SK-N-SH treated with all-trans-retinoic acid at 6 μM for 48 hours (cell line): ENCODE measurements around the gene SLFNL1.

ENCODE experiments used
- ATAC-seq: fragments of 200-7000 bp; cut with Tn5 transposase; 3 replicates; pipeline ENCODE4 v1.9.1; 2020; ENCODE audit warnings: mild to moderate bottlenecking, moderate library complexity
- ARNTL ChIP-seq: fragments of 450-650 bp; formaldehyde crosslinking; IDR thresholded peaks from 2 replicates; pipeline ENCODE4 v1.5.0; 2020; ENCODE audit warnings: low read depth, mild to moderate bottlenecking, moderate library complexity, borderline replicate concordance
- BACH2 ChIP-seq: fragments of 250-450 bp; sonication (Bioruptor Pico); IDR thresholded peaks from 2 replicates; pipeline ENCODE4 v1.9.0; 2021; ENCODE audit warnings: mild to moderate bottlenecking, borderline replicate concordance
- CREB5 ChIP-seq: fragments of 250-450 bp; sonication (Bioruptor Pico); IDR thresholded peaks from 2 replicates; pipeline ENCODE4 v1.5.1; 2020; ENCODE audit warnings: low read depth, mild to moderate bottlenecking, moderate library complexity
- CSDC2 ChIP-seq: fragments of 250-450 bp; sonication (Bioruptor Pico); IDR thresholded peaks from 2 replicates; pipeline ENCODE4 v1.5.0; 2020; ENCODE audit warnings: mild to moderate bottlenecking, moderate library complexity
- GLIS3 ChIP-seq: fragments of 250-450 bp; sonication (Bioruptor Pico); IDR thresholded peaks from 2 replicates; pipeline ENCODE4 v1.5.0; 2020; ENCODE audit warnings: mild to moderate bottlenecking, moderate library complexity
- ISL1 ChIP-seq: fragments of 250-450 bp; sonication (Bioruptor Pico); IDR thresholded peaks from 2 replicates; pipeline ENCODE4 v2.1.2; 2022; ENCODE audit warnings: mild to moderate bottlenecking, moderate library complexity
- OSR1 ChIP-seq: fragments of 250-450 bp; sonication (Bioruptor Pico); IDR thresholded peaks from 2 replicates; pipeline ENCODE4 v1.8.0; 2022; ENCODE audit warnings: moderate library complexity, mild to moderate bottlenecking, inconsistent platforms
- PATZ1 ChIP-seq: fragments of 250-450 bp; sonication (Bioruptor Pico); IDR thresholded peaks from 2 replicates; pipeline ENCODE4 v1.8.0; 2020; ENCODE audit warnings: mild to moderate bottlenecking, moderate library complexity, borderline replicate concordance
- POU6F1 ChIP-seq: fragments of 250-450 bp; sonication (Bioruptor Pico); IDR thresholded peaks from 2 replicates; pipeline ENCODE4 v1.8.0; 2021; ENCODE audit warnings: low read depth, mild to moderate bottlenecking, moderate library complexity, borderline replicate concordance
- PPARA ChIP-seq: fragments of 250-450 bp; sonication (Bioruptor Pico); IDR thresholded peaks from 2 replicates; pipeline ENCODE4 v1.5.0; 2020; ENCODE audit warnings: mild to moderate bottlenecking, borderline replicate concordance
- RARB ChIP-seq: fragments of 250-450 bp; sonication (Bioruptor Pico); IDR thresholded peaks from 2 replicates; pipeline ENCODE4 v1.8.0; 2021; ENCODE audit warnings: mild to moderate bottlenecking, moderate library complexity
- SNAI2 ChIP-seq: fragments of 250-450 bp; sonication (Bioruptor Pico); IDR thresholded peaks from 2 replicates; pipeline ENCODE4 v1.5.0; 2020; ENCODE audit warnings: mild to moderate bottlenecking, moderate library complexity
- TCF4 ChIP-seq: fragments of 250-450 bp; sonication (Bioruptor Pico); IDR thresholded peaks from 2 replicates; pipeline ENCODE4 v1.8.0; 2021; ENCODE audit warnings: mild to moderate bottlenecking, moderate library complexity, borderline replicate concordance
- TOX ChIP-seq: fragments of 250-450 bp; sonication (Bioruptor Pico); IDR thresholded peaks from 2 replicates; pipeline ENCODE4 v1.8.0; 2021; ENCODE audit warnings: mild to moderate bottlenecking, moderate library complexity, borderline replicate concordance
- ZFP30 ChIP-seq: fragments of 450-650 bp; formaldehyde crosslinking; IDR thresholded peaks from 2 replicates; pipeline ENCODE4 v1.5.0; 2022; ENCODE audit warnings: mild to moderate bottlenecking, moderate library complexity
- ZNF565 ChIP-seq: fragments of 450-650 bp; formaldehyde crosslinking; conservative IDR thresholded peaks from 2 replicates; pipeline ENCODE4 v1.5.0; 2020; ENCODE audit warnings: low read depth, mild to moderate bottlenecking, moderate library complexity
- ZNF70 ChIP-seq: fragments of 450-650 bp; formaldehyde crosslinking; IDR thresholded peaks from 2 replicates; pipeline ENCODE4 v1.5.0; 2020; ENCODE audit warnings: mild to moderate bottlenecking, moderate library complexity
- ZNF8 ChIP-seq: fragments of 450-650 bp; formaldehyde crosslinking; IDR thresholded peaks from 2 replicates; pipeline ENCODE4 v1.5.0; 2020; ENCODE audit warnings: mild to moderate bottlenecking, moderate library complexity
- TF ChIP-seq, protein P1 (sequence below): fragments of 250-450 bp; sonication (Bioruptor Pico); IDR thresholded peaks from 2 replicates; pipeline ENCODE4 v1.5.1; 2021; ENCODE audit warnings: mild to moderate bottlenecking, moderate library complexity

Gene SLFNL1

GRCh38 chr1:41046347-41046775 is 24.8 kb upstream of the SLFNL1 start (continued):
- TF ChIP-seq BACH2 (CRISPR knock-in tag) (no peak), CSDC2 (no peak), ARNTL (CRISPR knock-in tag) (no peak), TCF4 (CRISPR knock-in tag) (no peak)
- TF ChIP-seq, protein P1, sequence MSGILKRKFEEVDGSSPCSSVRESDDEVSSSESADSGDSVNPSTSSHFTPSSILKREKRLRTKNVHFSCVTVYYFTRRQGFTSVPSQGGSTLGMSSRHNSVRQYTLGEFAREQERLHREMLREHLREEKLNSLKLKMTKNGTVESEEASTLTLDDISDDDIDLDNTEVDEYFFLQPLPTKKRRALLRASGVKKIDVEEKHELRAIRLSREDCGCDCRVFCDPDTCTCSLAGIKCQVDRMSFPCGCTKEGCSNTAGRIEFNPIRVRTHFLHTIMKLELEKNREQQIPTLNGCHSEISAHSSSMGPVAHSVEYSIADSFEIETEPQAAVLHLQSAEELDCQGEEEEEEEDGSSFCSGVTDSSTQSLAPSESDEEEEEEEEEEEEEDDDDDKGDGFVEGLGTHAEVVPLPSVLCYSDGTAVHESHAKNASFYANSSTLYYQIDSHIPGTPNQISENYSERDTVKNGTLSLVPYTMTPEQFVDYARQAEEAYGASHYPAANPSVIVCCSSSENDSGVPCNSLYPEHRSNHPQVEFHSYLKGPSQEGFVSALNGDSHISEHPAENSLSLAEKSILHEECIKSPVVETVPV (CRISPR knock-in tag) = no peak

DNA sequence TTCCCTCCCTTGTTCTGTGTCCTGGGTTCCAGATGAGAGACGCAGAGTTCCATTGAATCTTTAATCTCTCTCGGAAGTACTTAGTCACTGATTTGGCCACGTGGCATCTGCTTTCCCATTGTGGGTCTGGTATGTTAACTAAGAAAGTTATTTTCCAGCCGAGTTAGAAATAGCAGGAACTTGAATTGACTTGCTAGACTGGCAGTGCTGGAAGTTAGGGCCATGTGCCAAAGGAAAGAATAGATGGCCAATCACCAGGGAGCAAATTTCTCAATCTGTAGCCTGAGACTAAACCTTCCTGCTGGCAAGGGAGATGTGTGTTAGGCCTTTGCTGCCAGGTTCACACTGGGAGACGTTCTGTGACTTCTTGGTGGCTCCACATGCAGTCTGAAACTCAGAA is 24.2 kb upstream of the SLFNL1 start:
- ATAC-seq = peak; percentile 82
- TF ChIP-seq ISL1 = no peak; the same call in 1 of the 2 replicates
- no peak for TF ChIP-seq TCF4 (CRISPR knock-in tag)
- TF ChIP-seq ZNF8 (CRISPR knock-in tag) = no peak
- TF ChIP-seq ARNTL (CRISPR knock-in tag) = no peak
- TF ChIP-seq ZFP30 (CRISPR knock-in tag) = no peak
- TF ChIP-seq, protein P1 (CRISPR knock-in tag) = no peak
- no peak for TF ChIP-seq PATZ1 (CRISPR knock-in tag)
- no peak for TF ChIP-seq BACH2 (CRISPR knock-in tag)
- TF ChIP-seq RARB (CRISPR knock-in tag) = no peak
- TF ChIP-seq ZNF70 (CRISPR knock-in tag) = no peak
- TF ChIP-seq GLIS3 (CRISPR knock-in tag) = no peak
- TF ChIP-seq PPARA (CRISPR knock-in tag) = no peak
- TF ChIP-seq ZNF565 = no peak
- TF ChIP-seq OSR1 = no peak

- peak; percentile 35 for ATAC-seq
- no peak for TF ChIP-seq CSDC2
- TF ChIP-seq TOX (CRISPR knock-in tag) = no peak
- TF ChIP-seq OSR1 = no peak
- TF ChIP-seq ZNF565 = no peak
- no peak for TF ChIP-seq TCF4 (CRISPR knock-in tag)
- TF ChIP-seq SNAI2 (CRISPR knock-in tag) = no peak
Observed at GRCh38 chr1:41044187-41044586, 22.7 kb upstream of the SLFNL1 start.

DNA sequence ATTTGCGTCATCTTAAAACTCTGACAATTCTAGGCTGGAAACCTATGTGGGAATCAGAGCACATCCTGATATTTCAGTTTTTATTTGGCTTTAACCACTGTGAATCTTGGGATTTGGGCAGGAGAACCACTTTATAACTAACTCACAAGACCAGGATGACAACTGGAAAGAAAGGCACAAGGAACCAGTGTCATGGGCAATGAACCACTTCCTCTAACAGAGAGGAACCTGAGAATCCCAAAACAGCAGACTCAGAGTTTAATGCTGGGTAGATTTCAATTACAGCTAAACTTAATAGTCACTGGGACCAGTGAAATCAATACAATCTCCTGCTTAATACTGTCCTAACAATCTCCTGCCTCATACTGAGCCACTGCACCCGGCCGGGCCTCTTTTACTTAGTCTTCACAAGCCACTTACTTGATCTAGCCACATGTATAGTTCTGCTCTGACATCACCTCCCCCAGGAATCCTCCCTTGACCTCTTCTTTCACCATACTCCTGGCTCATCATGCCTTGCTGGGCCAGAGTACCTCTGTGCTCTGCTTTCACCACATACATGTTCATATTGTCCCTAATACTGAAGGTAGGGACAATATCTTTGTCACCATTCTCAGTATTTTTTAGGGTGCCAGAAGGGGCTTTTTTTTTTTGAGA is 20.2 kb upstream of the SLFNL1 start:
- no peak for ATAC-seq
- TF ChIP-seq ZNF70 (CRISPR knock-in tag) = no peak
- TF ChIP-seq POU6F1 (CRISPR knock-in tag) = no peak
- TF ChIP-seq PPARA (CRISPR knock-in tag) = no peak
- TF ChIP-seq SNAI2 (CRISPR knock-in tag) = no peak
- no peak for TF ChIP-seq RARB (CRISPR knock-in tag)
- no peak for TF ChIP-seq CREB5 (CRISPR knock-in tag)
- no peak for TF ChIP-seq ZNF8 (CRISPR knock-in tag)
